GM23338 (cell line): ENCODE data around the gene THSD4. TPM values are rescaled to one million over a fixed set of nuclear protein-coding genes. Genes with fewer than 3 reads are reported as not detected.

Source experiments
- ATAC-seq: fragments of 200-7000 bp; cut with Tn5 transposase; 3 replicates; pipeline ENCODE4 v1.9.1; 2020
- DNase-seq: peaks from one replicate; pipeline ENCODE4 v3.0.0-alpha.2; 2015; ENCODE audit warnings: low spot score
- H2AFZ ChIP-seq: fragments of 200-600 bp; sonication (generic); 2 replicates; pipeline ENCODE4 v1.8.0; 2016; ENCODE audit warnings: antibody characterized with exemption, mild to moderate bottlenecking, moderate library complexity
- H3F3A ChIP-seq: fragments of 200-600 bp; sonication (generic); replicated peaks from 2 replicates; pipeline ENCODE4 v1.8.0; 2017; ENCODE audit warnings: antibody characterized with exemption, mixed run types, low read depth
- H3K27ac ChIP-seq: fragments of 200-600 bp; sonication (generic); 2 replicates; pipeline ENCODE4 v1.6.1; 2016; ENCODE audit warnings: low read depth
- H3K27me3 ChIP-seq: fragments of 200-600 bp; sonication (generic); 2 replicates; pipeline ENCODE4 v1.8.0; 2016; ENCODE audit warnings: mild to moderate bottlenecking, mixed run types, moderate library complexity; ENCODE audit not compliant: insufficient read depth
- H3K36me3 ChIP-seq: fragments of 200-600 bp; sonication (generic); 2 replicates; pipeline ENCODE4 v1.8.0; 2016; ENCODE audit warnings: mild to moderate bottlenecking; ENCODE audit not compliant: insufficient read depth
- H3K4me1 ChIP-seq: fragments of 200-600 bp; sonication (generic); 2 replicates; pipeline ENCODE4 v1.8.0; 2016; ENCODE audit warnings: mild to moderate bottlenecking, moderate library complexity; ENCODE audit not compliant: insufficient read depth
- H3K4me2 ChIP-seq: fragments of 200-600 bp; sonication (generic); 2 replicates; pipeline ENCODE4 v1.7.1; 2017; ENCODE audit warnings: mixed run types
- H3K4me3 ChIP-seq: fragments of 200-600 bp; sonication (generic); 2 replicates; pipeline ENCODE4 v1.6.1; 2016; ENCODE audit warnings: mixed run types
- H3K79me2 ChIP-seq: fragments of 200-600 bp; sonication (generic); replicated peaks from 2 replicates; pipeline ENCODE4 v1.8.0; 2017; ENCODE audit warnings: mild to moderate bottlenecking; ENCODE audit not compliant: insufficient read depth
- H3K9me2 ChIP-seq: fragments of 200-600 bp; sonication (generic); 2 replicates; pipeline ENCODE4 v1.8.0; 2017; ENCODE audit not compliant: insufficient read depth
- H4K20me1 ChIP-seq: fragments of 200-600 bp; sonication (generic); replicated peaks from 2 replicates; pipeline ENCODE4 v1.8.0; 2017; ENCODE audit warnings: mild to moderate bottlenecking; ENCODE audit not compliant: insufficient read depth
- H3K27ac Mint-ChIP-seq: 2 replicates; pipeline ENCODE4 v1.8.0; 2020; ENCODE audit warnings: inconsistent platforms, mild to moderate bottlenecking, moderate library complexity, mixed read lengths
- H3K27me3 Mint-ChIP-seq: 3 replicates; pipeline ENCODE4 v1.8.0; 2022; ENCODE audit warnings: low read depth, mild to moderate bottlenecking, moderate library complexity, mixed read lengths, inconsistent platforms; ENCODE audit not compliant: insufficient read depth, poor library complexity
- H3K36me3 Mint-ChIP-seq: 3 replicates; pipeline ENCODE4 v1.8.0; 2021; ENCODE audit warnings: low read depth, mild to moderate bottlenecking, inconsistent platforms, moderate library complexity, mixed read lengths
- H3K4me1 Mint-ChIP-seq: 3 replicates; pipeline ENCODE4 v1.8.0; 2020; ENCODE audit warnings: mild to moderate bottlenecking, inconsistent platforms, mixed read lengths
- H3K4me3 Mint-ChIP-seq: 3 replicates; pipeline ENCODE4 v1.8.0; 2021; ENCODE audit warnings: moderate library complexity, mild to moderate bottlenecking, inconsistent platforms, mixed read lengths
- H3K9me3 Mint-ChIP-seq: 3 replicates; pipeline ENCODE4 v1.8.0; 2020; ENCODE audit warnings: moderate library complexity, mild to moderate bottlenecking, inconsistent platforms, mixed read lengths
- ETS1 ChIP-seq: IDR thresholded peaks from 2 replicates; pipeline ENCODE4 v1.6.1; 2016; ENCODE audit warnings: antibody characterized with exemption
- EZH2 ChIP-seq: fragments of 200-600 bp; sonication (generic); IDR thresholded peaks from one replicate; pipeline ENCODE4 v1.8.0; 2017; ENCODE audit warnings: antibody characterized with exemption, mild to moderate bottlenecking, low read depth; ENCODE audit not compliant: unreplicated experiment
- JUNB ChIP-seq: IDR thresholded peaks from one replicate; pipeline ENCODE4 v1.6.1; 2016; ENCODE audit warnings: antibody characterized with exemption; ENCODE audit not compliant: unreplicated experiment
- NANOG ChIP-seq: IDR thresholded peaks from 2 replicates; pipeline ENCODE4 v1.6.1; 2016; ENCODE audit warnings: antibody characterized with exemption, borderline replicate concordance
- REST ChIP-seq: IDR thresholded peaks from one replicate; pipeline ENCODE4 v1.6.1; 2018; ENCODE audit warnings: antibody characterized with exemption; ENCODE audit not compliant: unreplicated experiment
- polyA plus RNA-seq: library from polyadenylated mRNA; unstranded; fragments of >200 nt; fragmentation: Nextera tagmentation; extraction: Ambion mirVana; gene quantifications from 2 replicates; pipeline ENCODE4 v1.2.1, GENCODE V29; 2016
- total RNA-seq: library from RNA; depleted of rRNA; stranded (reverse); fragments of >200 nt; shearing (Covaris generic); gene quantifications from 2 replicates; pipeline ENCODE4 v1.2.3, GENCODE V29; 2014
- TF ChIP-seq, protein P1 (sequence below), 2 experiments: fragments of 200-600 bp in 1 of 2; sonication (generic) in 1 of 2; conservative IDR thresholded peaks; 2 replicates each; pipeline versions ENCODE4 v1.5.1 to v1.6.1; 2016 to 2017; ENCODE audit warnings: antibody characterized with exemption in 2 of 2, low read depth in 2 of 2, mild to moderate bottlenecking in 2 of 2, moderate library complexity in 1 of 2
- TF ChIP-seq, protein P2 (sequence below): fragments of 250-450 bp; sonication (Bioruptor Pico); IDR thresholded peaks from 2 replicates; pipeline ENCODE4 v1.5.0; 2020; ENCODE audit warnings: mild to moderate bottlenecking, moderate library complexity

The THSD4 gene
- total and polyA plus RNA-seq, 2 experiments from 2014 or later = 2.0 to 7.4 TPM

DNA sequence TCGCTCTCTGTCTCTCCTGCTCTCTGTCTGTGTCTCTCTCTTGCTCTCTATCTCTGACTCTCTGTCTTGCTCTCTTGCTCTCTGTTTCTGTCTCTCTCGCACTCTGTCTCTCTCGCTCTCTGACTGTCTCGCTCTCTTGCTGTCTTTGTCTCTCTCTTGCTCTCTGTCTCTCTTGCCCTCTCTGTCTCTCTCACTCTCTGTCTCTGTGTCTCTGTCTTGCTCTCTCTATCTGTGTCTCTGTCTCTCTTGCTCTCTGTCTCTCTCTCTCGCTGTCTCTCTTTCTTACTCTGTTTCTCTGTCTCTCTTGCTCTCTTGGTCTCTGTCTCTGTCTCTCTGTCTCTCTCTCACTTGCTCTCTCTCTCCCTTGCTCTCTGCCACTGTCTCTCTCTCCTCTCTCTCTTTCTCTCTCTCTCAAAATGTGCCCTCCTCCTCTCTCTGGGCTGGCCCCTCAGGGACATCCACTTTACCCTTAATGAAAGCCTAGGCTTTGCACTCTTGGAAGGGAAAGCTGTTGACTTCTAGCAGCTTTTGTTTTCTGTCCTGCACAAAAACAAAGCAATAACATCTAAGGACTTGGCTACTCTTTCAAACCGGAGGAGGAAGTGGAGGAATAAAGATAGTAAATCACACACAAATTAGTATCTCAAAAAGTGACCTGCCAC, 621.1 kb downstream of the THSD4 start (continued):
- TF ChIP-seq, protein P1, sequence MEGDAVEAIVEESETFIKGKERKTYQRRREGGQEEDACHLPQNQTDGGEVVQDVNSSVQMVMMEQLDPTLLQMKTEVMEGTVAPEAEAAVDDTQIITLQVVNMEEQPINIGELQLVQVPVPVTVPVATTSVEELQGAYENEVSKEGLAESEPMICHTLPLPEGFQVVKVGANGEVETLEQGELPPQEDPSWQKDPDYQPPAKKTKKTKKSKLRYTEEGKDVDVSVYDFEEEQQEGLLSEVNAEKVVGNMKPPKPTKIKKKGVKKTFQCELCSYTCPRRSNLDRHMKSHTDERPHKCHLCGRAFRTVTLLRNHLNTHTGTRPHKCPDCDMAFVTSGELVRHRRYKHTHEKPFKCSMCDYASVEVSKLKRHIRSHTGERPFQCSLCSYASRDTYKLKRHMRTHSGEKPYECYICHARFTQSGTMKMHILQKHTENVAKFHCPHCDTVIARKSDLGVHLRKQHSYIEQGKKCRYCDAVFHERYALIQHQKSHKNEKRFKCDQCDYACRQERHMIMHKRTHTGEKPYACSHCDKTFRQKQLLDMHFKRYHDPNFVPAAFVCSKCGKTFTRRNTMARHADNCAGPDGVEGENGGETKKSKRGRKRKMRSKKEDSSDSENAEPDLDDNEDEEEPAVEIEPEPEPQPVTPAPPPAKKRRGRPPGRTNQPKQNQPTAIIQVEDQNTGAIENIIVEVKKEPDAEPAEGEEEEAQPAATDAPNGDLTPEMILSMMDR (conservative IDR thresholded peaks at IDR 0.05; ENCODE audit: low read depth in 2 of 2) = no peak
- TF ChIP-seq EZH2 = no peak

GRCh38 chr15:71737761-71738160, 622.5 kb downstream of the THSD4 start:
- no peaks in the 10 kb centered on the region for H3K36me3 Mint-ChIP-seq
- ATAC-seq (no peak), DNase-seq (no peak)
- TF ChIP-seq, protein P2, sequence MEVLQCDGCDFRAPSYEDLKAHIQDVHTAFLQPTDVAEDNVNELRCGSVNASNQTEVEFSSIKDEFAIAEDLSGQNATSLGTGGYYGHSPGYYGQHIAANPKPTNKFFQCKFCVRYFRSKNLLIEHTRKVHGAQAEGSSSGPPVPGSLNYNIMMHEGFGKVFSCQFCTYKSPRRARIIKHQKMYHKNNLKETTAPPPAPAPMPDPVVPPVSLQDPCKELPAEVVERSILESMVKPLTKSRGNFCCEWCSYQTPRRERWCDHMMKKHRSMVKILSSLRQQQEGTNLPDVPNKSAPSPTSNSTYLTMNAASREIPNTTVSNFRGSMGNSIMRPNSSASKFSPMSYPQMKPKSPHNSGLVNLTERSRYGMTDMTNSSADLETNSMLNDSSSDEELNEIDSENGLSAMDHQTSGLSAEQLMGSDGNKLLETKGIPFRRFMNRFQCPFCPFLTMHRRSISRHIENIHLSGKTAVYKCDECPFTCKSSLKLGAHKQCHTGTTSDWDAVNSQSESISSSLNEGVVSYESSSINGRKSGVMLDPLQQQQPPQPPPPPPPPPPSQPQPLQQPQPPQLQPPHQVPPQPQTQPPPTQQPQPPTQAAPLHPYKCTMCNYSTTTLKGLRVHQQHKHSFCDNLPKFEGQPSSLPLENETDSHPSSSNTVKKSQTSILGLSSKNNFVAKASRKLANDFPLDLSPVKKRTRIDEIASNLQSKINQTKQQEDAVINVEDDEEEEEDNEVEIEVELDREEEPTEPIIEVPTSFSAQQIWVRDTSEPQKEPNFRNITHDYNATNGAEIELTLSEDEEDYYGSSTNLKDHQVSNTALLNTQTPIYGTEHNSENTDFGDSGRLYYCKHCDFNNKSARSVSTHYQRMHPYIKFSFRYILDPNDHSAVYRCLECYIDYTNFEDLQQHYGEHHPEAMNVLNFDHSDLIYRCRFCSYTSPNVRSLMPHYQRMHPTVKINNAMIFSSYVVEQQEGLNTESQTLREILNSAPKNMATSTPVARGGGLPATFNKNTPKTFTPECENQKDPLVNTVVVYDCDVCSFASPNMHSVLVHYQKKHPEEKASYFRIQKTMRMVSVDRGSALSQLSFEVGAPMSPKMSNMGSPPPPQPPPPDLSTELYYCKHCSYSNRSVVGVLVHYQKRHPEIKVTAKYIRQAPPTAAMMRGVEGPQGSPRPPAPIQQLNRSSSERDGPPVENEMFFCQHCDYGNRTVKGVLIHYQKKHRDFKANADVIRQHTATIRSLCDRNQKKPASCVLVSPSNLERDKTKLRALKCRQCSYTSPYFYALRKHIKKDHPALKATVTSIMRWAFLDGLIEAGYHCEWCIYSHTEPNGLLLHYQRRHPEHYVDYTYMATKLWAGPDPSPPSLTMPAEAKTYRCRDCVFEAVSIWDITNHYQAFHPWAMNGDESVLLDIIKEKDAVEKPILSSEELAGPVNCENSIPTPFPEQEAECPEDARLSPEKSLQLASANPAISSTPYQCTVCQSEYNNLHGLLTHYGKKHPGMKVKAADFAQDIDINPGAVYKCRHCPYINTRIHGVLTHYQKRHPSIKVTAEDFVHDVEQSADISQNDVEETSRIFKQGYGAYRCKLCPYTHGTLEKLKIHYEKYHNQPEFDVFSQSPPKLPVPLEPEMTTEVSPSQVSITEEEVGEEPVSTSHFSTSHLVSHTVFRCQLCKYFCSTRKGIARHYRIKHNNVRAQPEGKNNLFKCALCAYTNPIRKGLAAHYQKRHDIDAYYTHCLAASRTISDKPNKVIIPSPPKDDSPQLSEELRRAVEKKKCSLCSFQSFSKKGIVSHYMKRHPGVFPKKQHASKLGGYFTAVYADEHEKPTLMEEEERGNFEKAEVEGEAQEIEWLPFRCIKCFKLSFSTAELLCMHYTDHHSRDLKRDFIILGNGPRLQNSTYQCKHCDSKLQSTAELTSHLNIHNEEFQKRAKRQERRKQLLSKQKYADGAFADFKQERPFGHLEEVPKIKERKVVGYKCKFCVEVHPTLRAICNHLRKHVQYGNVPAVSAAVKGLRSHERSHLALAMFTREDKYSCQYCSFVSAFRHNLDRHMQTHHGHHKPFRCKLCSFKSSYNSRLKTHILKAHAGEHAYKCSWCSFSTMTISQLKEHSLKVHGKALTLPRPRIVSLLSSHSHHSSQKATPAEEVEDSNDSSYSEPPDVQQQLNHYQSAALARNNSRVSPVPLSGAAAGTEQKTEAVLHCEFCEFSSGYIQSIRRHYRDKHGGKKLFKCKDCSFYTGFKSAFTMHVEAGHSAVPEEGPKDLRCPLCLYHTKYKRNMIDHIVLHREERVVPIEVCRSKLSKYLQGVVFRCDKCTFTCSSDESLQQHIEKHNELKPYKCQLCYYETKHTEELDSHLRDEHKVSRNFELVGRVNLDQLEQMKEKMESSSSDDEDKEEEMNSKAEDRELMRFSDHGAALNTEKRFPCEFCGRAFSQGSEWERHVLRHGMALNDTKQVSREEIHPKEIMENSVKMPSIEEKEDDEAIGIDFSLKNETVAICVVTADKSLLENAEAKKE = no peak
- TF ChIP-seq JUNB (no peak), REST (no peak), ETS1 (no peak), NANOG (no peak)
- no peaks in the 10 kb centered on the region for H3K36me3 ChIP-seq
- no peak overlapping the region for H2AFZ ChIP-seq
- no peaks in the 10 kb centered on the region for H3K27me3 ChIP-seq
- H3K27ac Mint-ChIP-seq = no peak overlapping the region
- no peak overlapping the region for H3K4me3 ChIP-seq
- H3K27me3 Mint-ChIP-seq = peaks cover 3% of the 10 kb centered on the region
- H3K9me3 Mint-ChIP-seq = no peaks in the 10 kb centered on the region
- no peaks in the 10 kb centered on the region for H3K9me2 ChIP-seq
- no peaks in the 10 kb centered on the region for H4K20me1 ChIP-seq
- H3K4me3 Mint-ChIP-seq = no peak overlapping the region
- H3F3A ChIP-seq = no peaks in the 10 kb centered on the region
- H3K4me1 ChIP-seq = no peaks in the 10 kb centered on the region
- no peak overlapping the region for H3K4me2 ChIP-seq
- H3K27ac ChIP-seq = no peak overlapping the region
- no peaks in the 10 kb centered on the region for H3K79me2 ChIP-seq
- no peaks in the 10 kb centered on the region for H3K4me1 Mint-ChIP-seq
